ENCODE results near the gene GBP3.

DNA sequence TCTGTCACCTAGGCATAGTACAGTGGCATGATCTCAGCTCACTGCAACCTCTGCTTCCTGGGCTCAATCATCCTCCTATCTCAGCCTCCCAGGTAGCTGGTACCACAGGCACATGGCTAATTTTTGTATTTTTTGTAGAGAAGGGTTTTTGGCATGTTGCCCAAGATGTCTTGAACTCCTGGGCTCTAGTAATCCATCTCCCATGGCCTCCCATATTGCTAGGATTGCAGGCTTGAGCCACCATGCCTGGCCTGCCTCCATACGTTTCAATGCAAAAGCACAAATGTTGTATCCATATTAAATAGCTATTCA is 17.6 kb upstream of the GBP3 start:
- TF ChIP-seq EZH2 (IDR thresholded peaks at IDR 0.05; ENCODE audit: borderline replicate concordance, low read length) = no peak
- TF ChIP-seq, protein P1, sequence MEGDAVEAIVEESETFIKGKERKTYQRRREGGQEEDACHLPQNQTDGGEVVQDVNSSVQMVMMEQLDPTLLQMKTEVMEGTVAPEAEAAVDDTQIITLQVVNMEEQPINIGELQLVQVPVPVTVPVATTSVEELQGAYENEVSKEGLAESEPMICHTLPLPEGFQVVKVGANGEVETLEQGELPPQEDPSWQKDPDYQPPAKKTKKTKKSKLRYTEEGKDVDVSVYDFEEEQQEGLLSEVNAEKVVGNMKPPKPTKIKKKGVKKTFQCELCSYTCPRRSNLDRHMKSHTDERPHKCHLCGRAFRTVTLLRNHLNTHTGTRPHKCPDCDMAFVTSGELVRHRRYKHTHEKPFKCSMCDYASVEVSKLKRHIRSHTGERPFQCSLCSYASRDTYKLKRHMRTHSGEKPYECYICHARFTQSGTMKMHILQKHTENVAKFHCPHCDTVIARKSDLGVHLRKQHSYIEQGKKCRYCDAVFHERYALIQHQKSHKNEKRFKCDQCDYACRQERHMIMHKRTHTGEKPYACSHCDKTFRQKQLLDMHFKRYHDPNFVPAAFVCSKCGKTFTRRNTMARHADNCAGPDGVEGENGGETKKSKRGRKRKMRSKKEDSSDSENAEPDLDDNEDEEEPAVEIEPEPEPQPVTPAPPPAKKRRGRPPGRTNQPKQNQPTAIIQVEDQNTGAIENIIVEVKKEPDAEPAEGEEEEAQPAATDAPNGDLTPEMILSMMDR (IDR thresholded peaks at IDR 0.05; ENCODE audit: low read length) = no peak

Measured in OCI-LY1 (cell line).